Activated CD8-positive, alpha-beta T cell treated with anti-CD3 and anti-CD28 coated beads, Interleukin-2, amount 10 ng/mL, durations not matched to agents 7 days and 5 days (primary cell): ENCODE data around the gene GTF2IRD1. TPM values are rescaled to one million over a fixed set of nuclear protein-coding genes. Genes with fewer than 3 reads are reported as not detected.
"Not testable (repeated sequence)": the region's sequence is repeated elsewhere in the genome, so short reads cannot be mapped to it uniquely, and the experiment has no call there.

ENCODE experiments used
- ATAC-seq: fragments of 150-1000 bp; cut with Tn5 transposase; one replicate; pipeline ENCODE4 v1.10.0; 2021; ENCODE audit warnings: moderate library complexity
- CTCF ChIA-PET: fragments of 350-600 bp; sonication (Branson Sonifier 250); formaldehyde crosslinking; loops from one replicate; lab custom pipeline; 2021; ENCODE audit warnings: antibody characterized with exemption; lab: Charles Lee
- POLR2A ChIA-PET: fragments of 350-600 bp; sonication (Branson Sonifier 250); formaldehyde crosslinking; loops from one replicate; lab custom pipeline; 2021; ENCODE audit warnings: antibody characterized with exemption; lab: Charles Lee
- DNase-seq: peaks from one replicate; pipeline ENCODE4 v3.0.0-alpha.2; 2020
- H3K27ac Mint-ChIP-seq: one replicate; pipeline ENCODE4 v1.8.0; 2021; ENCODE audit warnings: mild to moderate bottlenecking, mixed read lengths
- H3K27me3 Mint-ChIP-seq: one replicate; pipeline ENCODE4 v1.8.0; 2021; ENCODE audit warnings: low read depth, mixed read lengths
- H3K36me3 Mint-ChIP-seq: one replicate; pipeline ENCODE4 v1.8.0; 2021; ENCODE audit warnings: low read depth, mixed read lengths
- H3K4me1 Mint-ChIP-seq: one replicate; pipeline ENCODE4 v1.8.0; 2021; ENCODE audit warnings: low read depth, mixed read lengths
- H3K4me3 Mint-ChIP-seq: one replicate; pipeline ENCODE4 v1.8.0; 2021; ENCODE audit warnings: mild to moderate bottlenecking, mixed read lengths
- H3K9me3 Mint-ChIP-seq: one replicate; pipeline ENCODE4 v1.8.0; 2022; ENCODE audit warnings: mixed read lengths; ENCODE audit not compliant: insufficient read depth
- total RNA-seq, 2 experiments: library from RNA; stranded (reverse); gene quantifications; one replicate each; pipeline ENCODE4 v1.2.3, GENCODE V29; 2021

GTF2IRD1 gene
- total RNA-seq, 2 experiments from 2014 or later = not detected

- H3K4me3 Mint-ChIP-seq, DNase-seq, H3K36me3 Mint-ChIP-seq, H3K27ac Mint-ChIP-seq, H3K9me3 Mint-ChIP-seq, H3K4me1 Mint-ChIP-seq, ATAC-seq, POLR2A ChIA-PET, H3K27me3 Mint-ChIP-seq: not testable (repeated sequence)
- CTCF ChIA-PET = interaction anchor here (0.6 kb wide), 1 partner anchor 163 kb away, joined by 3 read pairs; no protein-coding TSS in a partner anchor
Measured at GRCh38 chr7:74563639-74564038, 109.9 kb downstream of the GTF2IRD1 start.

DNA sequence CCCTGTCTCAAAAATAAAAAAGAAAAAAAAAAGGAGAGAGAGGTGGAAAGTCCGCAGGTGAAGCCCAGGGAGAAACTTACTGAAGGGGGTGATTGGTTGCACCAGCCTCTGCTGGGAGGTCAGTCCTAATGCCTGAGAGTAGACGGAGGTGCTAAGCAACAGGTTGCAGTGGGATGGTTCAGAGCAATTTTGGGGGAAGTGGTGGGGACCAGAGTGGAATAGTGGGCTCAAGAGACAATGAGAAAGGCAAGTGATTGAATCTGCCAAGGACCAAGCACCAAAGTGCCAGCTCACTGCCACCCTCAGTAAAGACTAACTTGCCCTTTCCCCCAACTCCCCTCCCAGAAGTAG is 113.6 kb downstream of the GTF2IRD1 start:
- CTCF ChIA-PET = interaction anchor here (1.0 to 3.0 kb wide), 7 partner anchors 8 to 157 kb away, joined by 3 to 39 read pairs (median 5); no protein-coding TSS in a partner anchor
- H3K36me3 Mint-ChIP-seq = no peaks in the 10 kb centered on the region
- DNase-seq (no peak), ATAC-seq (no peak)
- H3K27me3 Mint-ChIP-seq = no peaks in the 10 kb centered on the region
- H3K4me3 Mint-ChIP-seq = no peak overlapping the region
- H3K4me1 Mint-ChIP-seq = no peaks in the 10 kb centered on the region
- POLR2A ChIA-PET = no interaction called here
- no peak overlapping the region for H3K27ac Mint-ChIP-seq
- H3K9me3 Mint-ChIP-seq = no peaks in the 10 kb centered on the region

GRCh38 chr7:74568658-74569057 is 115.0 kb downstream of the GTF2IRD1 start:
- Mint-ChIP-seq H3K9me3 (no peaks in the 10 kb centered on the region), H3K36me3 (no peaks in the 10 kb centered on the region), H3K27me3 (no peaks in the 10 kb centered on the region), H3K4me3 (no peak overlapping the region), H3K27ac (no peak overlapping the region), H3K4me1 (no peaks in the 10 kb centered on the region)
- ATAC-seq (no peak), DNase-seq (no peak)
- CTCF ChIA-PET = interaction anchor here (1.0 kb wide), 1 partner anchor 118 kb away, joined by 3 read pairs; no protein-coding TSS in a partner anchor
- POLR2A ChIA-PET = no interaction called here

- Mint-ChIP-seq H3K4me1 (no peaks in the 10 kb centered on the region), H3K9me3 (no peaks in the 10 kb centered on the region), H3K4me3 (no peak overlapping the region), H3K27me3 (no peaks in the 10 kb centered on the region), H3K36me3 (no peaks in the 10 kb centered on the region), H3K27ac (no peak overlapping the region)
- ATAC-seq (peak; percentile 21), DNase-seq (no peak)
- POLR2A ChIA-PET = no interaction called here
- CTCF ChIA-PET = no interaction called here
Measured at GRCh38 chr7:74569501-74570075, 115.9 kb downstream of the GTF2IRD1 start.

GRCh38 chr7:74570533-74571156 is 116.9 kb downstream of the GTF2IRD1 start:
- H3K36me3 Mint-ChIP-seq = no peaks in the 10 kb centered on the region

GRCh38 chr7:74572301-74572979 is 118.7 kb downstream of the GTF2IRD1 start:
- no peaks in the 10 kb centered on the region for H3K27me3 Mint-ChIP-seq
- ChIA-PET POLR2A (no interaction called here), CTCF (interaction anchor here (1.2 kb wide), 1 partner anchor 123 kb away, joined by 3 read pairs; no protein-coding TSS in a partner anchor)
- no peaks in the 10 kb centered on the region for H3K9me3 Mint-ChIP-seq
- ATAC-seq = no peak
- no peak overlapping the region for H3K4me3 Mint-ChIP-seq
- no peaks in the 10 kb centered on the region for H3K4me1 Mint-ChIP-seq
- no peaks in the 10 kb centered on the region for H3K36me3 Mint-ChIP-seq
- H3K27ac Mint-ChIP-seq = no peak overlapping the region
- DNase-seq = no peak

More at GRCh38 chr7:74570533-74571156, 116.9 kb downstream of the GTF2IRD1 start:
- no peak for ATAC-seq
- Mint-ChIP-seq H3K27me3 (no peaks in the 10 kb centered on the region), H3K4me1 (no peaks in the 10 kb centered on the region), H3K4me3 (no peak overlapping the region), H3K9me3 (no peaks in the 10 kb centered on the region), H3K27ac (no peak overlapping the region)
- ChIA-PET CTCF (interaction anchor here (1.3 kb wide), 1 partner anchor 153 kb away, joined by 3 read pairs; no protein-coding TSS in a partner anchor), POLR2A (no interaction called here)
- no peak for DNase-seq

DNA sequence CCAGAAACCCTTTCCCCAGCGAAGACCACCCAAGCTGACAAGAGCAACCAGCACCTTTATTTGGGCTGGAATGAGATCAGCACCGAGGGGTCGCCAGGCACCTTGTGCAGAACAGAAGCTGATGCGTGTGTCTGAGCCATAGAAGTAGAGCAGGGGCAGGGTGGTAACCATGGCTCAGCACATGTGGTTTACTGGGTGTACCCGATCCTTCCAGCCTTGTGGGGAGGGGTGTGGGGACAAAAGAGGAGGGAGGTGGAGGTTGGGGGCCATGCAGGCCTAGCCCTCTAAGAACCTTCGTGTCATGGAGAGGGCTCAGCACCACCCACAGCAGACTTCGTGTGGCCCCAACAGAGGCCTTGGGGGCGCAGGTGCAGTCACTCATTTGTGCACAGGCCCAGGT is 119.8 kb downstream of the GTF2IRD1 start:
- Mint-ChIP-seq H3K4me3 (no peak overlapping the region), H3K27me3 (no peaks in the 10 kb centered on the region), H3K9me3 (no peaks in the 10 kb centered on the region), H3K36me3 (no peaks in the 10 kb centered on the region), H3K27ac (no peak overlapping the region), H3K4me1 (no peaks in the 10 kb centered on the region)
- no peak for DNase-seq
- ATAC-seq = no peak
- ChIA-PET CTCF (no interaction called here), POLR2A (no interaction called here)

- ATAC-seq = no peak
- POLR2A ChIA-PET = interaction anchor here (0.5 kb wide), 1 partner anchor 566 kb away, joined by 3 read pairs; no protein-coding TSS in a partner anchor
- DNase-seq = no peak
- H3K9me3 Mint-ChIP-seq = no peaks in the 10 kb centered on the region
- no peaks in the 10 kb centered on the region for H3K27me3 Mint-ChIP-seq
- no peaks in the 10 kb centered on the region for H3K4me1 Mint-ChIP-seq
- H3K36me3 Mint-ChIP-seq = no peaks in the 10 kb centered on the region
- no peak overlapping the region for H3K27ac Mint-ChIP-seq
- CTCF ChIA-PET = interaction anchor here (0.8 to 1.6 kb wide), 2 partner anchors 9 to 22 kb away, joined by 3 to 9 read pairs; no protein-coding TSS in a partner anchor
- no peak overlapping the region for H3K4me3 Mint-ChIP-seq
Measured at GRCh38 chr7:74575083-74575784, 121.5 kb downstream of the GTF2IRD1 start.

- Mint-ChIP-seq H3K9me3 (no peaks in the 10 kb centered on the region), H3K36me3 (no peaks in the 10 kb centered on the region), H3K4me3 (no peak overlapping the region), H3K27ac (no peak overlapping the region), H3K4me1 (no peaks in the 10 kb centered on the region), H3K27me3 (no peaks in the 10 kb centered on the region)
- ATAC-seq (no peak), DNase-seq (no peak)
- ChIA-PET POLR2A (interaction anchor here (0.5 kb wide), 1 partner anchor 567 kb away, joined by 3 read pairs; no protein-coding TSS in a partner anchor), CTCF (interaction anchor here (0.8 to 1.6 kb wide), 2 partner anchors 9 to 22 kb away, joined by 3 to 9 read pairs; no protein-coding TSS in a partner anchor)
Measured at GRCh38 chr7:74575811-74576210, 122.1 kb downstream of the GTF2IRD1 start.

GRCh38 chr7:74579800-74580685 is 126.3 kb downstream of the GTF2IRD1 start:
- no peaks in the 10 kb centered on the region for H3K27me3 Mint-ChIP-seq
- no peak overlapping the region for H3K4me3 Mint-ChIP-seq
- H3K27ac Mint-ChIP-seq = no peak overlapping the region
- ChIA-PET CTCF (no interaction called here), POLR2A (no interaction called here)
- DNase-seq (no peak), ATAC-seq (no peak)
- no peaks in the 10 kb centered on the region for H3K4me1 Mint-ChIP-seq
- no peaks in the 10 kb centered on the region for H3K36me3 Mint-ChIP-seq
- no peaks in the 10 kb centered on the region for H3K9me3 Mint-ChIP-seq

DNA sequence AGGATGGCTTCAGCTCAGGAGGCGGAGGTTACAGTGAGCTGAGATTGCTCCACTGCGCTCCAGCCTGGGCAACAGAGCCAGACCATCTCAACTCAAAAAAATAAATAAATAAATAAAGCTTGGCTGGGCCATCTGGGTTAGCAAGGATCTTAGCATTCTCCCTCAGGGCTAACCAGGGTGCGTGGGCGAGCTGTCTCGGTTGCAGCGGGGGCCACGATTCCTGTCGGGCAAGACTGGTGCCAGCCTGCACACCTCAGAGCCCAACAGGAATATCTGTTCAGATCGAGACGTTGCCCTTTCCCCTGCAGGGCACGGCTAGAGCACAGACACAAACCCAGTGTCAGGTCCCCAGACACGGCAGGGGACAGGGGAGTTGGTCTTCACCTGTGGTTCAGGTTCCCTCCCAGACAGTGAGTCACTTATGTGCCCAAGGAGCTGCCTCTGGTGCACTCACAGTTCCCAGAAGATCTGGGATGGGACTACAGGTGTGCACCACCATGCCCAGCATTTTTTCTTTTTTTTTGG is 128.3 kb downstream of the GTF2IRD1 start:
- ATAC-seq = no peak
- ChIA-PET CTCF (no interaction called here), POLR2A (no interaction called here)
- Mint-ChIP-seq H3K27ac (no peak overlapping the region), H3K27me3 (no peaks in the 10 kb centered on the region), H3K4me1 (no peaks in the 10 kb centered on the region), H3K4me3 (no peak overlapping the region), H3K9me3 (no peaks in the 10 kb centered on the region), H3K36me3 (no peaks in the 10 kb centered on the region)
- no peak for DNase-seq
